Measurements from ENCODE around the gene ZSWIM4.
A peak's percentile ranks its signal among the peaks of the same experiment; 100 is the strongest.

The ZSWIM4 gene

DNA sequence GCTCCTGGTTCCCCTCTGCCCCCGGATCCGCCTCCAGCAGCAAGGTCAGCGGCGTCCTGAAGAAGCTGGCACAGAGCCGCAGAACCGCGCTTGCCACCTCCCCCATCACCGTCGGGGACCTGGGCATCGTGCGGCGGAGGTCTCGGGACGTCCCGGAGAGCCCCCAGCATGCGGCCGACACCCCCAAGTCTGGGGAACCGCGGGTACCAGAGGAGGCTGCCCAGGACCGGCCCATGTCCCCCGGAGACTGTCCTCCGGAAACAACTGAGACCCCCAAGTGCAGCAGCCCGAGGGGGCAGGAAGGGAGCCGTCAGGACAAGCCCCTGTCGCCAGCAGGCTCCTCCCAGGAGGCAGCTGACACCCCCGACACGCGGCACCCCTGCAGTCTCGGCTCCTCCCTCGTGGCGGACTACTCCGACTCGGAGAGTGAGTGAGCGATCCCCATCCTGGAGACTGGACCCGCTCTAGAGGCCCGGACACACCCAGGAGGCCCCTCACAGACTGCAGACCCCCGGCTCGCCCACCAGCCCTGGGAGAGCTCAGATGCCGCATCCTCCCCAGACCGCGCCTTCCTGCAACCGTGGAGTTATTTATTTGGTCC lies 32.5 kb upstream of the ZSWIM4 start:
- Histone ChIP-seq H3K4me1 (ENCODE audit: control insufficient read depth in 5 of 5, insufficient read depth in 5 of 5, low read length in 5 of 5) (peaks cover 3 to 21% (median 17%) of the 10 kb centered on the region in 5 donors), H3K36me3 (ENCODE audit: control insufficient read depth in 5 of 5, insufficient read depth in 5 of 5, low read length in 5 of 5) (peaks cover 0 to 61% (median 46%) of the 10 kb centered on the region in 5 donors)

DNA sequence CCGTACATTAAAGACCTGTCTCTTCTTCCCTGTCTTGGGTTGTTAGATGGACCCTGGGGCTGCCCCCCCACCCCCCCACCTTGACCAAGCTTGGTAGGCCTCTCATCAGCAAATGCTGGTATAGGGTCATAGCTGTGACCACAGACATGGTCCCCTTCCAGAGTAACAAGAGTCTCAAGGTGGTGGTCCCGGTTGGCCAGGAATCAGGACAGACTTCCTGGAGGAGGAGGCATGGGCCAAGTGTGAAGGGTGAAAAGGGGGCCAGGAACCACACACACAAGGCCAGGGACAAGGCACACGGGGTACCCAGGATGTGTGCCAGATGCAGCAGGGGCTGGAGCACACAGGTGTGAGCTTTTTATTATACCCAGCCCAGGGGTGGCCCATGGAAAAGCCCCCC lies 32.0 kb upstream of the ZSWIM4 start:
- H3K4me3 ChIP-seq (ENCODE audit: low read depth in 1 of 5, low read length in 5 of 5): no peak overlapping the region
- peaks cover 0 to 2% (median 0%) of the 10 kb centered on the region in 5 donors for H3K27me3 ChIP-seq (ENCODE audit: control insufficient read depth in 5 of 5, insufficient read depth in 4 of 5, low read length in 5 of 5)
- H3K9ac ChIP-seq (ENCODE audit: low read length in 5 of 5): no peak overlapping the region
- H3K36me3 ChIP-seq (ENCODE audit: control insufficient read depth in 5 of 5, insufficient read depth in 5 of 5, low read length in 5 of 5): peaks cover 0 to 59% (median 44%) of the 10 kb centered on the region in 5 donors
- no peaks in the 10 kb centered on the region for H3K9me3 ChIP-seq (ENCODE audit: control insufficient read depth in 5 of 5, low read length in 5 of 5)
- peaks cover 3 to 21% (median 17%) of the 10 kb centered on the region in 5 donors for H3K4me1 ChIP-seq (ENCODE audit: control insufficient read depth in 5 of 5, insufficient read depth in 5 of 5, low read length in 5 of 5)
- no peak overlapping the region for H3K27ac ChIP-seq (ENCODE audit: low read depth, low read length)

More for the DNA sequence above, 32.5 kb upstream of the ZSWIM4 start:
- no peak overlapping the region for H3K9ac ChIP-seq (ENCODE audit: low read length in 5 of 5)
- no peak overlapping the region for H3K27ac ChIP-seq (ENCODE audit: low read depth, low read length)
- no peak overlapping the region for H3K4me3 ChIP-seq (ENCODE audit: low read depth in 1 of 5, low read length in 5 of 5)
- no peaks in the 10 kb centered on the region for H3K9me3 ChIP-seq (ENCODE audit: control insufficient read depth in 5 of 5, low read length in 5 of 5)
- H3K27me3 ChIP-seq (ENCODE audit: control insufficient read depth in 5 of 5, insufficient read depth in 4 of 5, low read length in 5 of 5): peaks cover 0 to 2% (median 0%) of the 10 kb centered on the region in 5 donors

DNA sequence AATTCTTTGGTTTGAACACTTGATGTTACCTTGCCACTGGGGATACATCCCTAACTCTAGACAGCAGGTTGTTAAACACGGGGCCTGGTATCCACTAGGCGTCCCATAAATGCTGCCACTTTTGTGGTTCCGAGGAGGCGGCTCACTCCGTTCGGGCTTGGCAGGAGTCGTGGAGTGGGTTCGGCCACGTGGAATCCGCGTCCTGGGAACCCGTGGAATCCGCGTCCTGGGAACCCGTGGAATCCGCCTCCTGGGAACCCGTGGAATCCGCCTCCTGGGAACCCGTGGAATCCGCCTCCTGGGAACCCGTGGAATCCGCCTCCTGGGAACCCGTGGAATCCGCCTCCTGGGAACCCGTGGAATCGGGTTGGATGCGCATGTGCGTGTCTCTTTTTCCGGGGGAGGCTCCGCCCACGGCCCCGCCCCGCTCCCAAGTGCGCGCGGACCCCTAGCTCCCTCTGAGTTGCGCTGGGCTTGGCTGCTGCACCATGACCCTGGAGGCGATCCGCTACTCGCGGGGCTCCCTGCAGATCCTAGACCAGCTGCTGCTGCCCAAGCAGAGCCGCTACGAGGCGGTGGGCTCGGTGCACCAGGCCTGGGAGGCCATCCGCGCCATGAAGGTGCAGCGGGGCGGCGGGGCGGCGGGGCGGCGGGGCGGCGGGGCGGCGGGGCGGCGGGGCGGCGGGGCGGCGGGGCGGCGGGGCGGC lies 31.0 kb upstream of the ZSWIM4 start, which contains the start of gene MRI1:
TSS of gene MRI1 (plus strand) at position 422 of the 707 bp plus-strand sequence. CDS start at position 489, 67 bp downstream.
- Histone ChIP-seq H3K27ac (ENCODE audit: low read depth, low read length) (peak within 1 kb of the TSS; percentile 77), H3K4me3 (ENCODE audit: low read depth in 1 of 5, low read length in 5 of 5) (peak within 1 kb of the TSS; percentile 70 to 82 (median 77)), H3K36me3 (ENCODE audit: control insufficient read depth in 5 of 5, insufficient read depth in 5 of 5, low read length in 5 of 5) (peaks cover 0 to 59% (median 44%) of the 10 kb centered on the region in 5 donors), H3K9me3 (ENCODE audit: control insufficient read depth in 5 of 5, low read length in 5 of 5) (no peaks in the 10 kb centered on the region), H3K9ac (ENCODE audit: low read length in 5 of 5) (peak within 1 kb of the TSS; percentile 52 to 86 (median 73)), H3K27me3 (ENCODE audit: control insufficient read depth in 5 of 5, insufficient read depth in 4 of 5, low read length in 5 of 5) (peaks cover 0 to 2% (median 0%) of the 10 kb centered on the region in 5 donors), H3K4me1 (ENCODE audit: control insufficient read depth in 5 of 5, insufficient read depth in 5 of 5, low read length in 5 of 5) (peaks cover 3 to 21% (median 17%) of the 10 kb centered on the region in 5 donors)

DNA sequence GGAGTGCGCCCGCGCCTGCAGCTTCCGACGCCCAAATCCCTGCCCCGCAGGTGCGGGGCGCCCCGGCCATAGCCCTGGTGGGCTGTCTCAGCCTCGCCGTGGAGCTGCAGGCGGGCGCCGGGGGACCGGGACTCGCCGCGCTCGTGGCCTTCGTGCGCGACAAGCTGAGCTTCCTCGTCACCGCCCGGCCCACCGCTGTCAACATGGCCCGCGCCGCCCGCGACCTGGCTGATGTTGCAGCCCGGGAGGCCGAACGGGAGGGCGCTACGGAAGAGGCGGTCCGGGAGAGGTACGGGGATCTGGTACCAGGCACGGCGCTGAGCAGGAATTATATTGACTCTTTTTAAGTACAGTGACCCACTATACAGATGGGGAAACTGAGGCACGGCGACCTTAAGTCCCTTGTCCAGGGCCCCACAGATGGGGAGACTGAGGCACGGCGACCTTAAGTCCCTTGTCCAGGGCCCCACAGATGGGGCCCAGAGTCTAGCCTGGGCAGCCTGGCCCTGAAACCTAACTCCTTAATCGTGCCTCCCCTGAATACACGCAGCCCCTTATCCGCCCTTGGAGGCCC lies 30.3 kb upstream of the ZSWIM4 start:
- Histone ChIP-seq H3K9ac (ENCODE audit: low read length in 5 of 5) (peak overlapping the region; percentile 52 to 76 (median 70)), H3K9me3 (ENCODE audit: control insufficient read depth in 5 of 5, low read length in 5 of 5) (no peaks in the 10 kb centered on the region), H3K4me1 (ENCODE audit: control insufficient read depth in 5 of 5, insufficient read depth in 5 of 5, low read length in 5 of 5) (peaks cover 3 to 21% (median 17%) of the 10 kb centered on the region in 5 donors), H3K4me3 (ENCODE audit: low read depth in 1 of 5, low read length in 5 of 5) (peak overlapping the region; percentile 70 to 81 (median 77)), H3K27ac (ENCODE audit: low read depth, low read length) (peak overlapping the region; percentile 67), H3K27me3 (ENCODE audit: control insufficient read depth in 5 of 5, insufficient read depth in 4 of 5, low read length in 5 of 5) (peaks cover 0 to 2% (median 0%) of the 10 kb centered on the region in 5 donors), H3K36me3 (ENCODE audit: control insufficient read depth in 5 of 5, insufficient read depth in 5 of 5, low read length in 5 of 5) (peaks cover 0 to 58% (median 44%) of the 10 kb centered on the region in 5 donors)

DNA sequence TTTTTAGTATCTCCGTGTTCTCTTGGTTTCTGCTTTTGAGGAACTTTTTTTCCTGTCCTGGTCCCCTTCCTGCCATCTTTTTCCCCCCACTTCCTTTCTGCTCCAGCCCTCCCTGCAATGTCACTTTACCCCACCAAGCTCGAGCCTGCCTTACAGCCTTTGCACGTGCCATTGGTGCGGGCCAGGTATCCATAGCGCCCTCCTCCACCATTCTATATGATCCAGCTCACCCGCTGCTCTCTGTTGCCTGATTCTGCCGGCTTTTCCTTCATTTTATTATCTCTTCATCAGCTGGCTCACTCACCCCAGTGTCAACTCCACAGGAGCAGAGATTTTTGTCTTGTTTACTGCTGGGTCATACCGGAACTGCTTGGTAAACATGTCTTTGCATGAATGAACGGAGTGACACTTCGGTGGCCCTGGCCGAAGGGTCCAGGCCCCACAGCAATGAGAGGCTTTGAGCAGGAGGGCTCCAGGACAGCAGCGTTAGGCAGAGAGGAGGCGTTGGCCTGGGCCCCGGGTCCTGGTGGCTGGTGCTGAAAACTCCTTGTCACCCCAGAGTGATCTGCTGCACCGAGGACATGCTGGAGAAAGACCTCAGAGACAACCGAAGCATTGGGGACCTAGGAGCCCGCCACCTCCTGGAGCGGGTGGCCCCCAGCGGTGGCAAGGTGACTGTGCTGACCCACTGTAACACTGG lies 29.7 kb upstream of the ZSWIM4 start:
- peaks cover 3 to 21% (median 17%) of the 10 kb centered on the region in 5 donors for H3K4me1 ChIP-seq (ENCODE audit: control insufficient read depth in 5 of 5, insufficient read depth in 5 of 5, low read length in 5 of 5)
- H3K27ac ChIP-seq (ENCODE audit: low read depth, low read length): peak overlapping the region; percentile 67
- peak overlapping the region; percentile 52 to 76 (median 70) for H3K9ac ChIP-seq (ENCODE audit: low read length in 5 of 5)
- peaks cover 0 to 2% (median 0%) of the 10 kb centered on the region in 5 donors for H3K27me3 ChIP-seq (ENCODE audit: control insufficient read depth in 5 of 5, insufficient read depth in 4 of 5, low read length in 5 of 5)
- H3K36me3 ChIP-seq (ENCODE audit: control insufficient read depth in 5 of 5, insufficient read depth in 5 of 5, low read length in 5 of 5): peaks cover 0 to 56% (median 38%) of the 10 kb centered on the region in 5 donors
- H3K9me3 ChIP-seq (ENCODE audit: control insufficient read depth in 5 of 5, low read length in 5 of 5): no peaks in the 10 kb centered on the region
- peak overlapping the region; percentile 70 to 81 (median 77) for H3K4me3 ChIP-seq (ENCODE audit: low read depth in 1 of 5, low read length in 5 of 5)

GRCh38 chr19:13766095-13766481 lies 29.2 kb upstream of the ZSWIM4 start:
- Histone ChIP-seq H3K4me1 (ENCODE audit: control insufficient read depth in 5 of 5, insufficient read depth in 5 of 5, low read length in 5 of 5) (peaks cover 3 to 21% (median 17%) of the 10 kb centered on the region in 5 donors), H3K4me3 (ENCODE audit: low read depth in 1 of 5, low read length in 5 of 5) (no peak overlapping the region), H3K9me3 (ENCODE audit: control insufficient read depth in 5 of 5, low read length in 5 of 5) (no peaks in the 10 kb centered on the region), H3K27ac (ENCODE audit: low read depth, low read length) (peak overlapping the region; percentile 67), H3K9ac (ENCODE audit: low read length in 5 of 5) (no peak overlapping the region), H3K27me3 (ENCODE audit: control insufficient read depth in 5 of 5, insufficient read depth in 4 of 5, low read length in 5 of 5) (peaks cover 0 to 2% (median 0%) of the 10 kb centered on the region in 5 donors), H3K36me3 (ENCODE audit: control insufficient read depth in 5 of 5, insufficient read depth in 5 of 5, low read length in 5 of 5) (peaks cover 0 to 53% (median 36%) of the 10 kb centered on the region in 5 donors)

DNA sequence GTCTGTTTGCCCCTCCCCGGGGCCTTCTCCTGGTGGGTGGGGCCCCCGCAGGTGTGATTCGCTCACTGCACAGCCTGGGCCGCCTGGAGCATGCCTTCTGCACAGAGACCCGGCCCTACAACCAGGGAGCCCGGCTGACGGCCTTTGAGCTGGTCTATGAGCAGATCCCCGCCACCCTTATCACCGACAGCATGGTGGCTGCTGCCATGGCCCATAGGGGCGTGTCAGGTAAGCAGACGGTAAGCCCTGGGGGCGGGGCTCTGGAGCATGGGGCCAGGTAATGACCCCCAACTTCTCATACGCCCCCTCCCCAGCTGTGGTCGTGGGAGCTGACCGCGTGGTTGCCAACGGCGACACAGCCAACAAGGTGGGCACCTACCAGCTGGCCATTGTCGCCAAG lies 26.7 kb upstream of the ZSWIM4 start:
- H3K36me3 ChIP-seq (ENCODE audit: control insufficient read depth in 5 of 5, insufficient read depth in 5 of 5, low read length in 5 of 5): peaks cover 0 to 39% (median 29%) of the 10 kb centered on the region in 5 donors
- no peak overlapping the region for H3K9ac ChIP-seq (ENCODE audit: low read length in 5 of 5)
- H3K27ac ChIP-seq (ENCODE audit: low read depth, low read length): no peak overlapping the region
- H3K4me3 ChIP-seq (ENCODE audit: low read depth in 1 of 5, low read length in 5 of 5): no peak overlapping the region
- H3K4me1 ChIP-seq (ENCODE audit: control insufficient read depth in 5 of 5, insufficient read depth in 5 of 5, low read length in 5 of 5): peaks cover 3 to 21% (median 17%) of the 10 kb centered on the region in 5 donors
- H3K9me3 ChIP-seq (ENCODE audit: control insufficient read depth in 5 of 5, low read length in 5 of 5): no peaks in the 10 kb centered on the region
- peaks cover 0 to 2% (median 0%) of the 10 kb centered on the region in 5 donors for H3K27me3 ChIP-seq (ENCODE audit: control insufficient read depth in 5 of 5, insufficient read depth in 4 of 5, low read length in 5 of 5)

DNA sequence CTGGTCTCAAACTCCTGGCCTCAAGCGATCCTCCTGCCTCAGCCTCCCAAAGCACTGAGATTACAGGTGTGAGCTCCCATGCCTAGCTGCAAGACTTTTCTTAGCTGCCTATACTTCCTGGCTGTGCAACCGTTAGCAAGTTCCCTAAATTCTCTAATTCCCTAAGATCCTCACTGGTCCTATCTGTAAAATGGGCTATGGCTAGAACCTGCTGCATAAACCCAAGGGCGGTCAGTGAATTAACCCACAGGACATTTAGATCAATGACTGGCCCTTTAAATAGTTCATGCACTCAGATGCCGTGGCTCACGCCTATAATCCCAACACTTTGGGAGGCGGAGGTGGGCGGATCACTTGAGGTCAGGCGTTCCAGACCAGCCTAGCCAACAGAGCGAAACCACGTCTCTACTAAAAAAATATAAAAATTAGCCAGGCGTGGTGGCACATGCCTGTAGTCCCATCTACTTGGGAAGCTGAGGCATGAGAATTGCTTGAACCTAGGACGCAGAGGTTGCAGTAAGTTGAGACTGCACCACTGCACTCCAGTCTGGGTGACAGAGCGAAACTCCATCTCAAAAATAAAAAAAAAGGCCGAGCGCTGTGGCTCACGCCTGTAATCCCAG lies 25.1 kb upstream of the ZSWIM4 start:
- H3K9me3 ChIP-seq (ENCODE audit: control insufficient read depth in 5 of 5, low read length in 5 of 5): no peaks in the 10 kb centered on the region
- H3K9ac ChIP-seq (ENCODE audit: low read length in 5 of 5): no peak overlapping the region
- no peak overlapping the region for H3K27ac ChIP-seq (ENCODE audit: low read depth, low read length)
- H3K4me1 ChIP-seq (ENCODE audit: control insufficient read depth in 5 of 5, insufficient read depth in 5 of 5, low read length in 5 of 5): peaks cover 4 to 25% (median 20%) of the 10 kb centered on the region in 5 donors
- peaks cover 0 to 39% (median 29%) of the 10 kb centered on the region in 5 donors for H3K36me3 ChIP-seq (ENCODE audit: control insufficient read depth in 5 of 5, insufficient read depth in 5 of 5, low read length in 5 of 5)
- H3K4me3 ChIP-seq (ENCODE audit: low read depth in 1 of 5, low read length in 5 of 5): no peak overlapping the region
- no peaks in the 10 kb centered on the region for H3K27me3 ChIP-seq (ENCODE audit: control insufficient read depth in 5 of 5, insufficient read depth in 4 of 5, low read length in 5 of 5)

All from subcutaneous abdominal adipose tissue (tissue), 5 donors.